KMS-11 (cell line): ENCODE data around the gene SUGP2.

Experiments used
- H2AFZ ChIP-seq: fragments of 200-600 bp; sonication (generic); 2 replicates; pipeline ENCODE4 v1.6.1; 2016; ENCODE audit warnings: antibody characterized with exemption, mixed run types, low read depth
- H3K27ac ChIP-seq: fragments of 200-600 bp; sonication (generic); 2 replicates; pipeline ENCODE4 v1.6.1; 2016; ENCODE audit warnings: mild to moderate bottlenecking, mixed run types
- H3K27me3 ChIP-seq: fragments of 200-600 bp; sonication (generic); 2 replicates; pipeline ENCODE4 v1.6.1; 2017; ENCODE audit warnings: mild to moderate bottlenecking, low read depth, mixed run types, moderate library complexity; ENCODE audit not compliant: insufficient read depth
- H3K36me3 ChIP-seq: fragments of 200-600 bp; sonication (generic); 2 replicates; pipeline ENCODE4 v1.6.1; 2017; ENCODE audit warnings: mild to moderate bottlenecking, mixed run types; ENCODE audit not compliant: insufficient read depth
- H3K4me1 ChIP-seq: fragments of 200-600 bp; sonication (generic); 2 replicates; pipeline ENCODE4 v1.6.1; 2016; ENCODE audit warnings: mild to moderate bottlenecking, low read depth, mixed run types; ENCODE audit not compliant: poor library complexity, severe bottlenecking
- H3K4me2 ChIP-seq: fragments of 200-600 bp; sonication (generic); 2 replicates; pipeline ENCODE4 v1.7.0; 2016; ENCODE audit warnings: mild to moderate bottlenecking, mixed run types
- H3K4me3 ChIP-seq: fragments of 200-600 bp; sonication (generic); IDR thresholded peaks from 2 replicates; pipeline ENCODE4 v1.6.1; 2017; ENCODE audit warnings: low read depth, low read length, mixed read lengths; ENCODE audit not compliant: insufficient read depth
- H3K79me2 ChIP-seq: fragments of 200-600 bp; sonication (generic); 2 replicates; pipeline ENCODE4 v1.6.1; 2016; ENCODE audit warnings: low read depth, mixed run types; ENCODE audit not compliant: insufficient read depth
- H3K9ac ChIP-seq: fragments of 200-600 bp; sonication (generic); 2 replicates; pipeline ENCODE4 v1.6.1; 2016; ENCODE audit warnings: mild to moderate bottlenecking, mixed run types
- H4K20me1 ChIP-seq: fragments of 200-600 bp; sonication (generic); 2 replicates; pipeline ENCODE4 v1.6.1; 2016; ENCODE audit warnings: mild to moderate bottlenecking, mixed run types; ENCODE audit not compliant: insufficient read depth
- TF ChIP-seq, protein P1 (sequence below): fragments of 200-600 bp; sonication (generic); conservative IDR thresholded peaks from 2 replicates; pipeline ENCODE4 v1.6.1; 2017; ENCODE audit warnings: low read depth, mild to moderate bottlenecking, antibody characterized with exemption, low read length, moderate library complexity, mixed read lengths

SUGP2 gene

DNA sequence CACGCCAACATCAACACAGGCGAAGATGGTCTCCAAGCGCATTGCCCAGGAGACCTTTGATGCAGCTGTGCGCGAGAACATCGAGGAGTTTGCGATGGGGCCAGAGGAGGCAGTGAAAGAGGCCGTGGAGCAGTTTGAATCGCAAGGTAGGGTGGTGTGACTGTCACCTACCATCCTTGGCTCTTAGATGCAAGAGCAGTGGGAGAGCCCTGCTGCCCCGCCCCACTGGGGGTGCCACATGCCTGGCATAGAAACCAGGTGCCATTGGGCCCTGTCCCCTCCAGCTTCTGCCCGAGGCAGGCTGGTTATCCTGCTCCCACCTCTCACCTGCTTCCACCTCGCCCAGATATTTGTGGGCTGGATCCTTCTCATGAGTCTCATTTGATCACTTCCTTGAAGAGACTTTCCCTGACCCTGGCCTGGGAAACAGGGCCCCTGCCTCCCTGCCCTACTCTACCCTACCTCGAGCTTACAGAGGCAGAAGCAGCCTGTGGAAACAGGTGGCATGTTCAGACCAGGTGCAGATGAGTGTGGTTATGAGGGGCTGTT, 9.5 kb upstream of the SUGP2 start:
- Histone ChIP-seq H3K4me2 (no peak overlapping the region), H3K79me2 (peaks cover 16% of the 10 kb centered on the region; the same call in 1 of the 2 replicates), H3K27ac (no peak overlapping the region), H4K20me1 (no peaks in the 10 kb centered on the region), H3K4me3 (no peak overlapping the region), H3K27me3 (no peaks in the 10 kb centered on the region), H3K4me1 (no peaks in the 10 kb centered on the region), H3K36me3 (peaks cover 1% of the 10 kb centered on the region; the same call in 1 of the 2 replicates), H2AFZ (no peak overlapping the region), H3K9ac (no peak overlapping the region)
- TF ChIP-seq, protein P1, sequence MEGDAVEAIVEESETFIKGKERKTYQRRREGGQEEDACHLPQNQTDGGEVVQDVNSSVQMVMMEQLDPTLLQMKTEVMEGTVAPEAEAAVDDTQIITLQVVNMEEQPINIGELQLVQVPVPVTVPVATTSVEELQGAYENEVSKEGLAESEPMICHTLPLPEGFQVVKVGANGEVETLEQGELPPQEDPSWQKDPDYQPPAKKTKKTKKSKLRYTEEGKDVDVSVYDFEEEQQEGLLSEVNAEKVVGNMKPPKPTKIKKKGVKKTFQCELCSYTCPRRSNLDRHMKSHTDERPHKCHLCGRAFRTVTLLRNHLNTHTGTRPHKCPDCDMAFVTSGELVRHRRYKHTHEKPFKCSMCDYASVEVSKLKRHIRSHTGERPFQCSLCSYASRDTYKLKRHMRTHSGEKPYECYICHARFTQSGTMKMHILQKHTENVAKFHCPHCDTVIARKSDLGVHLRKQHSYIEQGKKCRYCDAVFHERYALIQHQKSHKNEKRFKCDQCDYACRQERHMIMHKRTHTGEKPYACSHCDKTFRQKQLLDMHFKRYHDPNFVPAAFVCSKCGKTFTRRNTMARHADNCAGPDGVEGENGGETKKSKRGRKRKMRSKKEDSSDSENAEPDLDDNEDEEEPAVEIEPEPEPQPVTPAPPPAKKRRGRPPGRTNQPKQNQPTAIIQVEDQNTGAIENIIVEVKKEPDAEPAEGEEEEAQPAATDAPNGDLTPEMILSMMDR, result no peak

GRCh38 chr19:19040417-19040816, 7.1 kb upstream of the SUGP2 start:
- no peak overlapping the region for H3K4me3 ChIP-seq
- no peaks in the 10 kb centered on the region for H4K20me1 ChIP-seq
- H3K4me2 ChIP-seq, result no peak overlapping the region
- H3K79me2 ChIP-seq, result peaks cover 31% of the 10 kb centered on the region; the same call in 1 of the 2 replicates
- peaks cover 6% of the 10 kb centered on the region; the same call in 1 of the 2 replicates for H3K36me3 ChIP-seq
- no peak overlapping the region for H3K27ac ChIP-seq
- no peaks in the 10 kb centered on the region for H3K27me3 ChIP-seq
- H2AFZ ChIP-seq, result no peak overlapping the region
- peaks cover under 1% of the 10 kb centered on the region for H3K4me1 ChIP-seq
- TF ChIP-seq, protein P1, result no peak
- H3K9ac ChIP-seq, result no peak overlapping the region

GRCh38 chr19:19039901-19040300, 6.6 kb upstream of the SUGP2 start:
- TF ChIP-seq, protein P1, result no peak
- H3K27ac ChIP-seq, result no peak overlapping the region
- no peak overlapping the region for H3K4me2 ChIP-seq
- H3K27me3 ChIP-seq, result no peaks in the 10 kb centered on the region
- no peak overlapping the region for H2AFZ ChIP-seq
- peaks cover 37% of the 10 kb centered on the region; the same call in 1 of the 2 replicates for H3K79me2 ChIP-seq
- no peak overlapping the region for H3K9ac ChIP-seq
- H3K4me3 ChIP-seq, result no peak overlapping the region
- peaks cover 4% of the 10 kb centered on the region for H3K4me1 ChIP-seq
- no peaks in the 10 kb centered on the region for H4K20me1 ChIP-seq
- peaks cover 6% of the 10 kb centered on the region; the same call in 1 of the 2 replicates for H3K36me3 ChIP-seq

GRCh38 chr19:19034204-19034624, 897 bp upstream of the SUGP2 start:
- Histone ChIP-seq H3K27me3 (no peaks in the 10 kb centered on the region), H3K9ac (peak overlapping the region; percentile 89), H3K79me2 (peaks cover 66% of the 10 kb centered on the region), H3K4me3 (peak overlapping the region; percentile 61), H3K4me2 (peak overlapping the region; percentile 100), H2AFZ (peak overlapping the region; percentile 87), H3K36me3 (peaks cover 6% of the 10 kb centered on the region; the same call in 1 of the 2 replicates), H4K20me1 (no peaks in the 10 kb centered on the region), H3K4me1 (peaks cover 24% of the 10 kb centered on the region), H3K27ac (peak overlapping the region; percentile 92)
- TF ChIP-seq, protein P1, result no peak
